Fibroblast of skin of right biceps (primary cell): Measurements from ENCODE around the gene PDE6B.
A peak's percentile ranks its signal among the peaks of the same experiment; 100 is the strongest.

ENCODE experiments used
- DNase-seq: peaks from one replicate; pipeline ENCODE4 v3.0.0-alpha.2; 2013

Gene PDE6B

GRCh38 chr4:675036-675882, 49.9 kb downstream of the PDE6B start:
- no peak for DNase-seq

GRCh38 chr4:675980-676870, 50.9 kb downstream of the PDE6B start:
- no peak for DNase-seq

GRCh38 chr4:676871-677235, 51.5 kb downstream of the PDE6B start:
- no peak for DNase-seq

DNA sequence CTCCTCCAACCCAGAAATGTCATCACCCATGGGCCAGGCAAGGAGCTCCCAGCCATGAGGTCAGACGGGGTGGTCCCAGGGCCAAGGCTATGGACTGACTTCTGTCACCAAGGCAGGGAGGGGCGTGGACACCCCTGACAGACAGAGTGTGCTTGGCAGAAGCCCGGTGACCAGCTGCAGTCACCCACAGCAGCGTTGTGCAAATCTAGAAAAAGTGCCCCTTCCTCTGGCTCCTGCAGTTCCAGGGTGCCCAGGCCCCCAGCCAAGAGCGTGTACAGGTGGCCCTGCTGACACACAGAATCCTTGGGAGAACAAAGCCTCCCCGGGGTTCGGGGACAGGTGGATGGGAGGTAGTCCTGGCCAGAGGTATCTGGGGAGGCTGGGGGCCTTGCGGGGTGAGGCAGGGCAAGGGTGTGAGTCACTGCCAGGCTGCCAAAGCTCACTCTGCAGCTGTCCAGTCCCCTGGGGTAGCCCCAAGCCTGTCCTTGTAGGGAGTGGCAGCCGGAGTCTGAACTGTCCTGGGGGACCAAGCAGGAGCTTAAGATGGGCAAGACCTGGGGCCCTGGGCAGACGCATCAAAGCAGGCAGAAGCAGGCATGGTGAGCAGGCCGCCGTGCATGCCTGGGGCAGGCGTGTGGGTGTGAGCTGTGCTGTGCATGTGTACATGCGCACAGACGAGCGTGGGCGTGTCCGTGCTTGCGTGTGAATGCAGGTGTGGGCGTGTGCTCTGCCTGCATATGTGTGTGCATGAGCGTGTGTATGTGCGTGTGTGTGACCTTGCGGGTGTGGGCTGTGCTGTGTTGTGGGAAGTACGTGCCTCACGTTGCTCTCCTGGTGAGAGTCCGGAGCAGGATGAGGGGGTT, 52.3 kb downstream of the PDE6B start:
- no peak for DNase-seq

GRCh38 chr4:678331-679103, 53.1 kb downstream of the PDE6B start:
- no peak for DNase-seq

GRCh38 chr4:679104-679481, 53.7 kb downstream of the PDE6B start:
- no peak for DNase-seq

- DNase-seq: no peak
Observed at GRCh38 chr4:679629-680028, 54.3 kb downstream of the PDE6B start.

DNA sequence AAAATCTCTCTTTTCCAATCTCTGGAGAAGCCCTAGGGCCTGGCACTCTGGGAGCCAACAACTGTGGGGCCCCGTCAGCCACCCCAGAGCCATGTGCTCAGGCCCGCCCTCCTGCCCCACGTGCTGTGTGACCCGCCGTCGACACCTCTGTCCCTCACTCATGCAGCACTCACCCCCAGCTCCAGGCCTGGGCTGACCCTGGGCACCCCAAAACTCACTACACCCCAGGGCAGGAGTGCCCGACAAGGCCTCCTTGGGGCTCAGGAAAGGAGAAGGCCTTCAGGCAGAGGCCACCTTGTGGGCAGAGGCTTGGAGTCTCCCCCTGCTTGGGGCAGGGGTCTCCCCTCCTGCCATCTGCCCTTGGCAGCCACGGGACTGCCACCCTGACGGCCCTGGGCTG, 54.7 kb downstream of the PDE6B start:
- no peak for DNase-seq

DNA sequence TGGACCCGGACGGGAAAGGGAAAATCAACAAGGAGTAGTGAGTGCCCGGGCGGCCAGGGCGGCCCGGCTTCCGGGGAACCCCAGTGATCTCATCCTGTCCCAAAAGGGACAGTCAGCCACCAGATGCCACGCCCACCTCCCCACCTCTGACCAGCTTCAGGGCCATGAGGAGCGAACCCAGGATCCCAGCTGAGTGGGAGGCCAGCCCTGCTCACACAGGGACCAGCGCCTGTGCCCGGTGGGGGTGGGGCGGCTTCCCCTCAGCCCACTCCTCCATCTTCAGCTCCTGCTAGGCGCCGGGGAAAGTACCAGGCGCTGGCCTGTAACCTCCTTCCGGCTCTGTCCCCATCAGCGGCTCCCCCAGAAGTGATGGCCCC, 55.2 kb downstream of the PDE6B start:
- no peak for DNase-seq

DNA sequence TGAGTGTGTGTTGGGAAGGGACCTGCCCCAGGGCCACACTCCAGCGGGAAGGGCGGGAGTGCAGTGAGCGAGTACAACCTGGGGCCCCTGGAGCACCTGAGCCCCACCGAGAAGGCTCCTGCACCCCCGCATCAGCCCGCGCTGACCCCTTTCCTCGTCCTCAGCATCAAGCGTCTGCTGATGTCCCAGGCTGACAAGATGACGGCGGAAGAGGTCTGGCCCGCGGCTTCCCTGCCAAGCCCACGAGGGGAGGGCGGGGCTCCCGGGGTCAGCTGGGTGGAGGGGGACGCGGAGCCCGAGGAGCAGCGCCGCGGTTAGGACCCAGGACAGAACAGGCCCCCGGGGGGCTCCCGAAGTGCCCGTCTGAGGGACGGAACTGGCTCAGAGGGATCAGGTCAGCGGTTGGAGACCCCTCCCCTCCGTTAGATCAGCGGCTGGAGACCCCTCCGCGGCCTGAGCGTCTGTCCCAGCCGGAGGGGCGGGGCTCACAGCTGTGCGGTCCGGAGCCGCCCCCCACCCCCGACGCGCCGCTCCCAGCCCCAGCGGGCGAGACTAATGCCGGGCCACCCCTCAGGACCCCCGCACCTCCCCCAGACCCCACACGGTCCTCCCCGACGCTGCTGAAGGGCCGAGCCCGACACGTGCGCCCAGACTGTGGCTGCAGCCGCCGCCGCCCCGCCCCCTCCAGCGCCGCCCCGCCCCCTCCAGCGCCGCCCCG, 55.7 kb downstream of the PDE6B start:
- DNase-seq: peak; percentile 35

DNA sequence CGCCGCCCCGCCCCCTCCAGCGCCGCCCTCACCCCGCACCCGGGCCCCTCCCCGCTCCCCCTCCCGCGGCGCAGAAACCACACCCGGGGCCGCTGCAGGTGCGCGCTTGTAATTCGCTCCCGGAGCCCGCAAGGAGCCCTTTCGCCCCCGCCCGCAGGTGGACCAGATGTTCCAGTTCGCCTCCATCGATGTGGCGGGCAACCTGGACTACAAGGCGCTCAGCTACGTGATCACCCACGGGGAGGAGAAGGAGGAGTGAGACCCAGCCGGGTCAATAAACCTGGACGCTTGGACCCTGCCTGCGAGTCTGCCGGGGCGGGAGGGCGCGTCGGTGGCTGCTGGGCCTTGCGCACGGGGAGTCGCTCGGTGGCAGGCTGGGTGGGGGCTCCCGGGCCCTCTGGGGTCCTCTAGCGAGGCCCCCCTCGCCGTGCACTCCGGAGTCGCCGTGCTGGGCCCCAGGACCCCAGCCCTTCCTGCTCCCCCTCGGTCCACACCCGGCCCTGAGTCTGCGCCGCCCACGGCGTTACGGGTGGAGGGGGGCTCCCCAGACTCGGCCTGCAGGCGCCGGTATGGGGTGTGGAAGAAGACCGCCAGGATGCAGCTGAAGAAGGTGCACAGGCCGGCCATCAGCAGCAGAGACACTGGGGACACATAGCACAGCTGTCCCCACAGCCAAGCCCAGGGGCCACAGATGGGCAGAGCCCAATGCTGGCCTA, 56.5 kb downstream of the PDE6B start:
- no peak for DNase-seq

GRCh38 chr4:682490-683172, 57.3 kb downstream of the PDE6B start:
- DNase-seq: no peak

- DNase-seq: no peak
Observed at GRCh38 chr4:683247-683897, 58.0 kb downstream of the PDE6B start.

DNA sequence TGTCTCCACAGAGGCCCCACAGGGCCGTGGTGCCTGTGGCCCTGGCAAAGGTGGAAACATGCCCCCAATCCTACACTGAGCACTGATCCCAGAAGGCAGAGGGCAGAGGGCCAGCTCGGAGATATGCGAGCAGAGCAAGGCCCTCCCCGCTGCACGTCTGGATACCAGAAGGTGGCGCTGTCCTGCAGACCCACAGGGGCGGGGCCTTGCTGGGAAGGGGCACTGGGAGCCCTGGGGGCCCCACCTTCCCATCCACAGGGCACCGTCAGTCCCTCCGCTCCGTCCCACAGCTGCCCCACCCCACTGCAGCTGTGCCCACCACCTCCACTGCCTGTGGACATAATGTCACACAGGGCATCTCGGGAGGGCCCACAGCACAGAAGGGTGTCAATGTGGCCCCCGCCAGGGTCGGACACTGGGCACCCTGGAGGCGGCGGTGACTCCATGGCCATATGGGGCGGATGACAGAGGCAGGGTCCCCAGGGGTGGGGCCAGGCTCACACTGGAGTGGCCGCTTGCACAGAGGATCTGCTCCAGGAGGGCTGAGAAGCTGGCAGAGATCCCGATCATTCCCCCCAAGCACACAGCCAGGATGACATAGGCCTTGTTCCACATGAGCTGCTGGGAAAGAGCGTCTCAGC, 58.7 kb downstream of the PDE6B start:
- peak; percentile 52 for DNase-seq

DNA sequence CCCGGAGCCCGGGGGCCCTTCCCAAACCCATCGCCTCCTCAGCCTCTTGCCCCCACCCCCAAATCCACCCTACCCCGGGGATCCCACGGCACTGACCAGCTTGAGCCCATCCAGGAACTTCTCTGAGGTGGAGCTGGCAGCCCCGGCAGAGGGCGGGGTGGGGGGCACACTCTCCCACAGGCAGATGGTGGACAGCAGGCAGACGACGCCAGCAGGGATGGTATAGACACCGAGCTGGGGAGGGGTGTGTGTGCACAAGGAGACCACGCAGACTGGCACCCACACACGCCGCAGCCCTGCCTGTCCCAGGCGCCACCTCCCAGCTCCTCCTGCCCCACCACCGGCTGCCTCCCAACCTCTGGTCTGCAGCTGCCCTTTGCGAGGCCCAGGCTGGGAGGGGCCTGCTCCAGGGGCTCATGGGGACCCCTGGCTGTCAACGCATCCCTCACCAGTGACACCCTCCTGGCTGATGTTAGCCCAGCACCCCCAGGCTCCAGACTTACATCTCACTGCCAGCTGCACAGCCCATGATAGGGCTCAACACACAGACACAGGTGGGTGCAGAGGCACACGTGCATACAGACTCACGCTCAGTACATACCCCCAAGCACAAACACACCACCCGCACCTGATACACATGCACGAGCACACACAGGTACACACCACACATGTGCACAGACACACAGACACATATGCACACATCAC, 59.4 kb downstream of the PDE6B start:
- no peak for DNase-seq

DNA sequence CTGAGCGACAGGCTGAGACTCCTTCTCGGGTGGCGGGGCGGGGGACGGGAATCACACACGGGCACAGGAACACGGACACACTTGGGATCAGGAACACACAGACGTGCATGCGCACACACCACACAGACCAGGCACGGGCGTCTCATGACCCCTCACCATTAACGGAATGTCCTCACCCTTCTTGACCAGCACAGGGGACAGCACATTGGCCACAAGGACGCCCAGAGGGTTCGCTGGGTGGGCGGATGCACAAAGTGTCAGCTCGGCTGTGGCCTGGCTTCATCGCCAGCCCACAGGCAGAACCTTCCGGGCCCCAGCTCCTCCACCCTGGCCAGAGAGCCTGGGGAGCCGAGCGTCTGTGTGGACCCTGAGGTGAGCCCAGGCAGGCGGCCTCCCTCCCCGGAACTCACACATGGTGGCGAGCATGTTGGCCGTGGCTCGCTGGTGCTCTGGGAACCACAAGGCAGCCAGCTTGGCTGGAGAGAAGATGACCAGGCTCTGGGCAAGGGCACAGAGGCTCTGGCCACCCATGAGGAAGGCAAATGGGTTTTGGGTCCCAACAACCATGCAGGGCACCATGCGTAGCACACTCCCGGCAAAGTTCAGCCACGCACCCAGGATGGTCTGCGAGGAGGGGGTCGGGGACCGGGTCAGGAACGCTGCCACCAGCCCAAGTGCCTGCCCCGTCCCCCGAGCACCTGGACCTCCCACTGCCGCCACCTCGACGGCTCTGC, 60.5 kb downstream of the PDE6B start:
- no peak for DNase-seq

DNA sequence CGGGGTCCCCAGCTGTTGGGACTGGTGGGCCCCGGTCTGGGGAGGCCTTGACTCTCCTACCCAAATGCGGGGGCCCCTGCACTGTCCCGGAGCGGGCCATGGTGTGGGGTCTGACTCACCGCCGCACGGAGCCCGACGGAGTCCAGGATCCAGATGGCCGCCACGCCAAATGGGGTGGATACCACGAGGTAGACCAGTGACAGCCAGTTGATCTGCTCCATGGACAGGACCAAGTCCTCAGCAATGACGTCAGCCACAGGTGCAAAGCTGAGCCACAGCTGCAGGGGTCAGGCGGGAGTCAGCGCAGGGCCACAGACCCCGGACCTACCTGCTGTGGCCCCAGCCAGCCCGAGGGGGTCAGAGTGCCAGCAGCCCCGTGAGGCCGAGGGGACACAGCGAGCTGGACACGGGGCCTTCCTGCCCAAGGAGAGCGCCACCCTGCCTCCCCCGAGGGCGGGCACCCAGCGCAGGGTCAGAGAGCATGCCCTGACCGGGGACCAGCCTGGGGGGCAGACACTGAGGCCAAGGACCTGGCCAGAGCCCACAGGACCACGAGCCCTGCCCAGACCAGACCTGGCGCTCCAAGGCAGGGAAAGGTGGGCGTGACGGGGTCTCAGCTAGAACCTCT, 61.2 kb downstream of the PDE6B start:
- no peak for DNase-seq
